Upper lobe of left lung (tissue), 6 donors: ENCODE measurements around the gene TERB1. TPM values are rescaled to one million over a fixed set of nuclear protein-coding genes. Genes with fewer than 3 reads are reported as not detected.
A peak's percentile ranks its signal among the peaks of the same experiment; 100 is the strongest.

ENCODE experiments used
- ATAC-seq, 2 donors: fragments of 200-7000 bp; cut with Tn5 transposase; one replicate each; pipeline ENCODE4 v1.9.1; 2022; ENCODE audit warnings: mild to moderate bottlenecking in 2 of 2, moderate library complexity in 2 of 2; ENCODE audit not compliant: low FRiP score in 2 of 2
- DNase-seq, 2 donors: peaks; one replicate each; pipeline ENCODE4 v3.0.0-alpha.2; 2019 to 2020
- H3K27ac ChIP-seq, 4 donors: fragments of 200-600 bp; sonication (generic); one replicate each; pipeline ENCODE4 v1.5.1; 2016 to 2019
- H3K27me3 ChIP-seq, 4 donors: fragments of 200-600 bp; sonication (generic); one replicate each; pipeline ENCODE4 v1.5.1; 2017 to 2019
- H3K36me3 ChIP-seq, 4 donors: fragments of 200-600 bp; sonication (generic); one replicate each; pipeline ENCODE4 v1.5.1; 2016 to 2019
- H3K4me1 ChIP-seq, 4 donors: fragments of 200-600 bp; sonication (generic); one replicate each; pipeline ENCODE4 v1.5.1; 2018 to 2019
- H3K4me3 ChIP-seq, 4 donors: fragments of 200-600 bp; sonication (generic); one replicate each; pipeline ENCODE4 v1.5.1; 2017 to 2019; ENCODE audit warnings: mild to moderate bottlenecking in 2 of 4, moderate library complexity in 1 of 4
- H3K9me3 ChIP-seq, 4 donors: fragments of 200-600 bp; sonication (generic); one replicate each; pipeline ENCODE4 v1.5.1; 2018 to 2019
- EP300 ChIP-seq, 4 donors: sonication (generic); formaldehyde crosslinking; IDR thresholded peaks; one replicate each; pipeline ENCODE4 v1.5.1; 2017; ENCODE audit warnings: antibody characterized with exemption in 4 of 4, control low read depth in 2 of 4
- POLR2A ChIP-seq, 4 donors: fragments of 450-650 bp; IDR thresholded peaks; one replicate each; pipeline ENCODE4 v1.5.1; 2016 to 2017; ENCODE audit warnings: antibody characterized with exemption in 4 of 4, mild to moderate bottlenecking in 2 of 4
- POLR2AphosphoS5 ChIP-seq, 2 donors: sonication (generic); formaldehyde crosslinking; IDR thresholded peaks; one replicate each; pipeline ENCODE4 v1.5.1; 2017; ENCODE audit warnings: antibody characterized with exemption in 2 of 2
- WGBS, 2 donors: methylation state at CpG; one replicate each; pipeline ENCODE4 v1.1.5; 2017 to 2018; 5-methylcytosine and 5-hydroxymethylcytosine counted together
- total RNA-seq, 6 donors: library from RNA; depleted of rRNA in 4 of 6; stranded (reverse); fragments of >200 nt in 4 of 6; gene quantifications; one replicate each; pipeline versions ENCODE4 v1.1.0 to v1.2.1, GENCODE V29; 2016 to 2021
- TF ChIP-seq, protein P1 (sequence below), 6 experiments: fragments of 450-650 bp in 4 of 6; fragments of 200-600 bp in 2 of 6; sonication (generic) in 2 of 6; IDR thresholded peaks; one replicate each; pipeline ENCODE4 v1.5.1; 2016 to 2019; ENCODE audit warnings: antibody characterized with exemption in 6 of 6
- donor health status: DM: no; HTN: no; CAD: no; lungs with moderate emphysema.
- donor health status: DM: no; HTN: yes; CAD: no; lungs with severe emphysema.

Gene TERB1
- total RNA-seq, 6 donors from 2014 or later = 0.31 to 0.55 TPM; not detected in 4

GRCh38 chr16:66811043-66811442, 9.7 kb upstream of the TERB1 start:
- TF ChIP-seq POLR2A (IDR thresholded peaks at IDR 0.05) (no peak), EP300 (IDR thresholded peaks at IDR 0.05) (no peak), POLR2AphosphoS5 (IDR thresholded peaks at IDR 0.05) (no peak)
- TF ChIP-seq, protein P1, sequence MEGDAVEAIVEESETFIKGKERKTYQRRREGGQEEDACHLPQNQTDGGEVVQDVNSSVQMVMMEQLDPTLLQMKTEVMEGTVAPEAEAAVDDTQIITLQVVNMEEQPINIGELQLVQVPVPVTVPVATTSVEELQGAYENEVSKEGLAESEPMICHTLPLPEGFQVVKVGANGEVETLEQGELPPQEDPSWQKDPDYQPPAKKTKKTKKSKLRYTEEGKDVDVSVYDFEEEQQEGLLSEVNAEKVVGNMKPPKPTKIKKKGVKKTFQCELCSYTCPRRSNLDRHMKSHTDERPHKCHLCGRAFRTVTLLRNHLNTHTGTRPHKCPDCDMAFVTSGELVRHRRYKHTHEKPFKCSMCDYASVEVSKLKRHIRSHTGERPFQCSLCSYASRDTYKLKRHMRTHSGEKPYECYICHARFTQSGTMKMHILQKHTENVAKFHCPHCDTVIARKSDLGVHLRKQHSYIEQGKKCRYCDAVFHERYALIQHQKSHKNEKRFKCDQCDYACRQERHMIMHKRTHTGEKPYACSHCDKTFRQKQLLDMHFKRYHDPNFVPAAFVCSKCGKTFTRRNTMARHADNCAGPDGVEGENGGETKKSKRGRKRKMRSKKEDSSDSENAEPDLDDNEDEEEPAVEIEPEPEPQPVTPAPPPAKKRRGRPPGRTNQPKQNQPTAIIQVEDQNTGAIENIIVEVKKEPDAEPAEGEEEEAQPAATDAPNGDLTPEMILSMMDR (IDR thresholded peaks at IDR 0.05) = no peak
- DNase-seq (no peak), ATAC-seq (no peak)
- Histone ChIP-seq H3K4me1 (no peaks in the 10 kb centered on the region), H3K4me3 (no peak overlapping the region), H3K27ac (no peak overlapping the region), H3K9me3 (no peaks in the 10 kb centered on the region), H3K36me3 (peaks cover 29 to 98% (median 61%) of the 10 kb centered on the region in 4 donors), H3K27me3 (no peaks in the 10 kb centered on the region)
- WGBS, 2 donors = 98% methylated on average over 7 of the region's 7 CpGs

- TF ChIP-seq, protein P1 (IDR thresholded peaks at IDR 0.05) = no peak
- TF ChIP-seq POLR2A (IDR thresholded peaks at IDR 0.05) (no peak), POLR2AphosphoS5 (IDR thresholded peaks at IDR 0.05) (no peak), EP300 (IDR thresholded peaks at IDR 0.05) (no peak)
- H3K9me3 ChIP-seq = no peaks in the 10 kb centered on the region
- no peaks in the 10 kb centered on the region for H3K4me1 ChIP-seq
- no peak for DNase-seq
- 87 to 93% methylated on average over 4 of the region's 4 CpGs for WGBS, 2 donors
- no peak overlapping the region for H3K4me3 ChIP-seq
- no peaks in the 10 kb centered on the region for H3K27me3 ChIP-seq
- peaks cover 28 to 98% (median 59%) of the 10 kb centered on the region in 4 donors for H3K36me3 ChIP-seq
- ATAC-seq = no peak
- no peak overlapping the region for H3K27ac ChIP-seq
These were observed 9.0 kb upstream of the TERB1 start for GRCh38 chr16:66810391-66810790.

GRCh38 chr16:66809765-66810164, 8.4 kb upstream of the TERB1 start:
- no peak for ATAC-seq
- 93% methylated on average over 4 of the region's 4 CpGs for WGBS, 2 donors
- no peaks in the 10 kb centered on the region for H3K4me1 ChIP-seq
- DNase-seq = no peak
- H3K36me3 ChIP-seq = peaks cover 32 to 98% (median 61%) of the 10 kb centered on the region in 4 donors
- no peaks in the 10 kb centered on the region for H3K27me3 ChIP-seq
- H3K9me3 ChIP-seq = no peaks in the 10 kb centered on the region
- no peak overlapping the region for H3K27ac ChIP-seq
- no peak for TF ChIP-seq EP300 (IDR thresholded peaks at IDR 0.05)
- TF ChIP-seq, protein P1 (IDR thresholded peaks at IDR 0.05) = no peak
- no peak for TF ChIP-seq POLR2A (IDR thresholded peaks at IDR 0.05)
- TF ChIP-seq POLR2AphosphoS5 (IDR thresholded peaks at IDR 0.05) = no peak
- H3K4me3 ChIP-seq = no peak overlapping the region

GRCh38 chr16:66802159-66802558, 775 bp upstream of the TERB1 start:
- no peak overlapping the region for H3K4me3 ChIP-seq
- ATAC-seq (no peak), DNase-seq (no peak)
- TF ChIP-seq EP300 (IDR thresholded peaks at IDR 0.05) (no peak), POLR2AphosphoS5 (IDR thresholded peaks at IDR 0.05) (no peak)
- TF ChIP-seq, protein P1 (IDR thresholded peaks at IDR 0.05) = no peak
- peaks cover 21 to 63% (median 44%) of the 10 kb centered on the region in 4 donors for H3K36me3 ChIP-seq
- 67 to 94% methylated on average over 5 of the region's 5 CpGs for WGBS, 2 donors
- no peaks in the 10 kb centered on the region for H3K4me1 ChIP-seq
- no peak overlapping the region for H3K27ac ChIP-seq
- no peaks in the 10 kb centered on the region for H3K9me3 ChIP-seq
- H3K27me3 ChIP-seq = no peaks in the 10 kb centered on the region

- H3K4me3 ChIP-seq = no peak overlapping the region
- peaks cover 21 to 50% (median 39%) of the 10 kb centered on the region in 4 donors for H3K36me3 ChIP-seq
- no peak overlapping the region for H3K27ac ChIP-seq
- TF ChIP-seq POLR2AphosphoS5 (IDR thresholded peaks at IDR 0.05) (no peak), POLR2A (IDR thresholded peaks at IDR 0.05) (no peak), EP300 (IDR thresholded peaks at IDR 0.05) (no peak)
- TF ChIP-seq, protein P1 (IDR thresholded peaks at IDR 0.05) = no peak
- no peaks in the 10 kb centered on the region for H3K27me3 ChIP-seq
- 91 to 93% methylated on average over 12 to 19 of the region's 19 CpGs for WGBS, 2 donors
- ATAC-seq (peak in 1 of 2 donors; percentile 57), DNase-seq (peak in 1 of 2 donors; percentile 63)
- H3K9me3 ChIP-seq = no peaks in the 10 kb centered on the region
- no peaks in the 10 kb centered on the region for H3K4me1 ChIP-seq
These were observed 528 bp downstream of the TERB1 start for GRCh38 chr16:66800856-66801255.
